Type B pancreatic cell (in vitro differentiated cells): ENCODE measurements around the gene JMY. TPM values are rescaled to one million over a fixed set of nuclear protein-coding genes. Genes with fewer than 3 reads are reported as not detected.
A peak's percentile ranks its signal among the peaks of the same experiment; 100 is the strongest.

Experiments
- DNase-seq: peaks from one replicate; pipeline ENCODE4 v3.0.0; 2021; ENCODE audit warnings: mixed read lengths; ENCODE audit not compliant: unreplicated experiment; ENCODE audit errors: extremely low spot score
- H3K27ac Mint-ChIP-seq: 2 replicates; pipeline ENCODE4 v1.8.0; 2021; ENCODE audit warnings: mild to moderate bottlenecking, mixed read lengths
- H3K27me3 Mint-ChIP-seq: 2 replicates; pipeline ENCODE4 v1.8.0; 2021; ENCODE audit warnings: mixed read lengths
- H3K36me3 Mint-ChIP-seq: 2 replicates; pipeline ENCODE4 v1.8.0; 2021; ENCODE audit warnings: mixed read lengths
- H3K4me1 Mint-ChIP-seq: one replicate; pipeline ENCODE4 v1.8.0; 2021; ENCODE audit warnings: mixed read lengths; ENCODE audit not compliant: unreplicated experiment
- H3K4me3 Mint-ChIP-seq: 2 replicates; pipeline ENCODE4 v1.8.0; 2021; ENCODE audit warnings: mild to moderate bottlenecking, mixed read lengths
- H3K9me3 Mint-ChIP-seq: 2 replicates; pipeline ENCODE4 v1.8.0; 2021; ENCODE audit warnings: mixed read lengths
- total RNA-seq: library from RNA; stranded (reverse); gene quantifications from 2 replicates; pipeline ENCODE4 v1.2.1, GENCODE V29; 2021; ENCODE audit warnings: low replicate concordance
- TF ChIP-seq, protein P1 (sequence below): fragments of 200-600 bp; sonication (generic); conservative IDR thresholded peaks from 2 replicates; pipeline ENCODE4 v1.5.0; 2021; ENCODE audit warnings: antibody characterized with exemption, mild to moderate bottlenecking

JMY gene
- total RNA-seq, 1 donor from 2014 or later: 11.6 TPM

DNA sequence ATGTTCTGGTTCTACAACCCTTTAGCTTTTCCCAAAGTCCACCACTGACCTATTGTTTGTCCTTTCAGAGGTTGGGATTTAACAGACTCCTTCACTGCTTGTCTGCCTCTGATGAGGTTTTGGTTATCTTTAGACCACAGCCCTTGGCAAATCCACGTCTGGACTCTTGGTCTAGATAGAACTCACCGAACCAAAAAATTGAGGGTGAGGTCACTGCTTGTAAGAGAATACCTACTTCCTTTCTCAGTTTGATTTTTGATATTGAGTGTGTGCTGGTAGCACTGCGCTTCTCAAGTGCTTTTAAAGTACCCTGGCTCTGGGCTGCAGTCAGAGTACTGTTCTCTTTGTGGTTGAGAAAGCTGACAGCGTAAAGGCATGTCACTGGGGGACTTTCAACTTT, 61.7 kb downstream of the JMY start:
- no peak for DNase-seq
- H3K4me1 Mint-ChIP-seq: peaks cover 11% of the 10 kb centered on the region
- no peaks in the 10 kb centered on the region for H3K9me3 Mint-ChIP-seq
- H3K27me3 Mint-ChIP-seq: no peaks in the 10 kb centered on the region
- peak overlapping the region; percentile 32 for H3K27ac Mint-ChIP-seq
- no peak overlapping the region for H3K4me3 Mint-ChIP-seq
- H3K36me3 Mint-ChIP-seq: peaks cover 16% of the 10 kb centered on the region
- TF ChIP-seq, protein P1, sequence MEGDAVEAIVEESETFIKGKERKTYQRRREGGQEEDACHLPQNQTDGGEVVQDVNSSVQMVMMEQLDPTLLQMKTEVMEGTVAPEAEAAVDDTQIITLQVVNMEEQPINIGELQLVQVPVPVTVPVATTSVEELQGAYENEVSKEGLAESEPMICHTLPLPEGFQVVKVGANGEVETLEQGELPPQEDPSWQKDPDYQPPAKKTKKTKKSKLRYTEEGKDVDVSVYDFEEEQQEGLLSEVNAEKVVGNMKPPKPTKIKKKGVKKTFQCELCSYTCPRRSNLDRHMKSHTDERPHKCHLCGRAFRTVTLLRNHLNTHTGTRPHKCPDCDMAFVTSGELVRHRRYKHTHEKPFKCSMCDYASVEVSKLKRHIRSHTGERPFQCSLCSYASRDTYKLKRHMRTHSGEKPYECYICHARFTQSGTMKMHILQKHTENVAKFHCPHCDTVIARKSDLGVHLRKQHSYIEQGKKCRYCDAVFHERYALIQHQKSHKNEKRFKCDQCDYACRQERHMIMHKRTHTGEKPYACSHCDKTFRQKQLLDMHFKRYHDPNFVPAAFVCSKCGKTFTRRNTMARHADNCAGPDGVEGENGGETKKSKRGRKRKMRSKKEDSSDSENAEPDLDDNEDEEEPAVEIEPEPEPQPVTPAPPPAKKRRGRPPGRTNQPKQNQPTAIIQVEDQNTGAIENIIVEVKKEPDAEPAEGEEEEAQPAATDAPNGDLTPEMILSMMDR: no peak

- H3K27ac Mint-ChIP-seq: no peak overlapping the region
- TF ChIP-seq, protein P1: no peak
- no peak for DNase-seq
- no peaks in the 10 kb centered on the region for H3K9me3 Mint-ChIP-seq
- H3K4me3 Mint-ChIP-seq: no peak overlapping the region
- H3K4me1 Mint-ChIP-seq: peaks cover 11% of the 10 kb centered on the region
- peaks cover 13% of the 10 kb centered on the region for H3K36me3 Mint-ChIP-seq
- H3K27me3 Mint-ChIP-seq: no peaks in the 10 kb centered on the region
These were observed 65.2 kb downstream of the JMY start for GRCh38 chr5:79301046-79301712.

DNA sequence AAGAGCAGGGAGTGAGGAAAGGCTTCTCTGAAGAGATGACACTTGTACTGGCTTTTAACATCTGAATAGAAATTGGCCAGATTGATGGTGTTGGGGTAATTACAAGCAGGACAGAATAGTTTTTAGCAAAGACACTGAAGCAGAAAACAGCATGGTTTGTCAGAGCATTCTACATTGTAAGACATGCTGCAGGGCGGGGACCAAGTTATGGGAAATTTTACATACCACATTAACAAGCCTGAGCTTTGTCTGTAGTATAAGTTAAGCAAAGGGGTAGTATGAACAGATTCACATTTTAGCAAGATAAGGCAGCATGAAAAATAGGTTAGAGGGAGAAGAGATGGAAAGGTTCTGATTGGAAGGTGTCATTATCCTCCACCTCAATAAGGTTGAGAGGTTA, 66.5 kb downstream of the JMY start:
- Mint-ChIP-seq H3K4me1 (peaks cover 10% of the 10 kb centered on the region), H3K36me3 (peaks cover 21% of the 10 kb centered on the region), H3K4me3 (no peak overlapping the region), H3K9me3 (no peaks in the 10 kb centered on the region), H3K27me3 (no peaks in the 10 kb centered on the region), H3K27ac (no peak overlapping the region)
- TF ChIP-seq, protein P1: no peak
- DNase-seq: no peak

- TF ChIP-seq, protein P1: no peak
- Mint-ChIP-seq H3K27ac (no peak overlapping the region), H3K36me3 (peaks cover 20% of the 10 kb centered on the region), H3K9me3 (no peaks in the 10 kb centered on the region), H3K4me3 (no peak overlapping the region), H3K27me3 (no peaks in the 10 kb centered on the region), H3K4me1 (no peaks in the 10 kb centered on the region)
- no peak for DNase-seq
These were observed 69.8 kb downstream of the JMY start for GRCh38 chr5:79305706-79306105.

DNA sequence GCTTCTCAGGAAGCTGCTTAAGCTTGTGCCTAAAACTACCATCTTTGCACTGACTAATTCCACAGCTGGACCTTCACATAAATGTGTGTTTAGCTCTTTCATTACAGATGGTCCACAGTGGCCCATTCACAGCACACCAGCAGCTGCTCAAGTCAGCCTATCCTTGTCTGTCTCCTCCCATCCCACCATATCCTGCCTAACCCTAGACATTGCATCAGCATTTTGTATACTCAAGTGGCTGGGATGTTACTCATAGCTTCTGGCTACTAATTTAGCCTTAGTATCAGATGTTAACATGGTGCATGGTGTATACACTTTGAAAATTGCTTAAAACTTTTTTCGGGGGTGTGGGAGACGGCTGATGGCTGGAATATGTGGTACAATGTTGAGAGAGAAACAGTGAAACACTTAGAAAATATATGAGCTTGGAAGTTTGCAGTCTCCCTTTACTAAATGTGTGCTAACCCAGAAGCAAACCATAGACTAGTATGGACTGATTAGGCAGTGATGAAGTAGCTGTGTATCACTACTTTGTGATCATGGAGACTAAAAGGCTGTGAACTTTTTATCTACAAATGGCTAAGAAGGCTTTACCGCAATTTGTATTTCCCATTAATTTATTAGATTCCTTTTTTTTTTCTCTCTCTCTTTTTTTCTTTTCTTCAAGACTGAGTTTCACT, 83.1 kb downstream of the JMY start:
- no peaks in the 10 kb centered on the region for H3K4me1 Mint-ChIP-seq
- H3K27ac Mint-ChIP-seq: no peak overlapping the region

More for the DNA sequence above, 83.1 kb downstream of the JMY start:
- DNase-seq: no peak
- Mint-ChIP-seq H3K9me3 (no peaks in the 10 kb centered on the region), H3K27me3 (no peaks in the 10 kb centered on the region), H3K36me3 (peaks cover 15% of the 10 kb centered on the region), H3K4me3 (no peak overlapping the region)
- TF ChIP-seq, protein P1: no peak
